Neuron (in vitro differentiated cells): Measurements from ENCODE around the gene ECM1.
A peak's percentile ranks its signal among the peaks of the same experiment; 100 is the strongest.

Experiments
- H2AFZ ChIP-seq: one replicate; pipeline ENCODE4 v1.6.1; 2013; ENCODE audit warnings: low read depth, mild to moderate bottlenecking, inconsistent platforms, low read length, moderate library complexity
- H3K27me3 ChIP-seq: one replicate; pipeline ENCODE4 v1.6.1; 2013; ENCODE audit warnings: low read length; ENCODE audit not compliant: insufficient read depth
- H3K36me3 ChIP-seq: one replicate; pipeline ENCODE4 v1.6.1; 2013; ENCODE audit warnings: low read length; ENCODE audit not compliant: insufficient read depth
- H3K4me1 ChIP-seq: one replicate; pipeline ENCODE4 v1.6.1; 2013; ENCODE audit warnings: low read length; ENCODE audit not compliant: insufficient read depth
- H3K4me3 ChIP-seq: 2 replicates; pipeline ENCODE4 v1.5.1; 2013; ENCODE audit warnings: mild to moderate bottlenecking, low read length, moderate library complexity
- H3K9me3 ChIP-seq: one replicate; pipeline ENCODE4 v1.6.1; 2013; ENCODE audit warnings: low read length

ECM1 gene

DNA sequence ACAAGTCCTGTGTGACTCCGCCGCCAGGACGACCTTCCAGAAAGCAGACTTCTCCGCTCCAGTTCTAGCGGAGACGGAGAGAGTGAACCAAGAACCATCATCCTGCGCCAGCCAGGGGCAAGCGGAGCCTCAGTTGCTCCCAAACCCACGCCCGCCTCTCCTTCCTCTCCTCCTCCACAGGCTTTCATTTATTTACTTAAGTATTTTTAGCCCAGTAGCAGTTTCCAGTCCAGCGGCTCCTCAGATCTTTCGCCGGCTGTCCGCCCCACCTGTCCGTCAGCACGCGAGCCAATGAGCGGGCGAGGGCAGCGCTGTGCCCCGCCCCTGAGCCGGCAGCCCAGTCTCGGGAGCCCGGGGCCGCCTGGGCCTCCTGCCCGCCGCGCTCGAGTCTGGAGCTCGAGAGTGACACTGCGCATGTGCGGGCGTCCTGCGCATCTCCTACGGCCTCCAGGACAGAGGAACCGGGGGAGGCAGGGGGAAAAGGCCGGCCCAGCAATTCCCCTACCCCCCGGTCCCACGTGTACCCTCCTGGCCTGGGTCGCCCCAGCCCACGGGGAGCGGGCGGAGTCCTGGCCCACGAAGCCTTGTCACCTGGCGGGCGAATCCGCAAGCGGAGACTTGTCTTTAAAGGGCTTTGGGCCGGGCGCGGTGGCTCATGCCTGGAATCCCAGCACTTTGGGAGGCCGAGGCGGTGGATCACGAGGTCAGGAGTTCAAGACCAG lies 7.6 kb downstream of the ECM1 start, which contains the start of gene FALEC:
TSS of gene FALEC (plus strand) at position 425 of the 722 bp plus-strand sequence.
- H2AFZ ChIP-seq = peak within 1 kb of the TSS; percentile 63
- peak within 1 kb of the TSS; percentile 60 for H3K4me3 ChIP-seq
- H3K36me3 ChIP-seq = no peaks in the 10 kb centered on the region
- peaks cover 8% of the 10 kb centered on the region for H3K4me1 ChIP-seq
- no peaks in the 10 kb centered on the region for H3K9me3 ChIP-seq
- no peaks in the 10 kb centered on the region for H3K27me3 ChIP-seq

DNA sequence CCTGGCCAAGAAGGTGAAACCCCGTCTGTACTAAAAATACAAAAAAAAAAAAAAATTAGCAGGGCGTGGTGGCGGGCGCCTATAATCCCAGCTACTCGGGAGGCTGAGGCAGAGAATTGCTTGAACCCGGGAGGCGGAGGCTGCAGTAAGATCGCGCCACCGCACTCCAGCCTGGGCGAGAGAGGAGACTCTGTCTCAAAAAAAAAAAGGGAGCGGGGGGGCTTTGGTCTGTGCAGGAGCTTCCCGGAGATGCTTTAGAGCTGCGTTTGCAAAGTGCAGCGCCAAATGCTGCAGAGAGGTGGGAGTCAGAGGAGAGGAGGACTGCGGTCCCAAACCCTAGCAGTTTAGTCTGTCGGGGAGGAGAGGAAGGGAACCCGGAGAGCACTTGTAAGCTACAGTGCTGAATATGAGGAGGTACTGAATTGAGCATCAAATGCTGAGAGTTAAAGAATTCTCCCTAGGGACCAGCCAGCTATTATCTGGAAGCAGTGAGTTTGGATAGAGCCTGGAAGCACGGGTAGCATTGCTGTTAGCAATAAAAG lies 8.2 kb downstream of the ECM1 start:
- Histone ChIP-seq H3K9me3 (no peaks in the 10 kb centered on the region), H3K36me3 (no peaks in the 10 kb centered on the region), H2AFZ (peak overlapping the region; percentile 63), H3K4me3 (peak overlapping the region; percentile 60), H3K27me3 (no peaks in the 10 kb centered on the region), H3K4me1 (peaks cover 8% of the 10 kb centered on the region)

DNA sequence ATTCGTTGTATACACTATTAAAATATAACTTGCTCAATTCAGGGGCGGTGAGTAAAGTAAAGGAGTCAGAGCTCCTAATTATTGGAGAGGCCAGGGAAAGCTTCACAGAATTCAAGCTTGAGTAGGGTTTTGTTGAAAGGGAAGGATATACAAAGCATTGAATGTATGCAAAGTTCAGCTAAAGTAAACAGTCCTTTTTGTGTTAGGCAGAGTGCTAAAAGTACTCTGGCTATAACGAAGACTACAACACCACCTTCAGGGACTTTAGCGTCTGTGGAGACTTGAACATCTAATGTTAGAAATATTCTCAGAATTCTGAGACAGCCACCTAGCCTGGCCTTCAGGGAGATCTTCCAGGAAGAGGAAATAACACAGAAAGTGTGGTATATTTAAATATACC lies 8.7 kb downstream of the ECM1 start:
- no peaks in the 10 kb centered on the region for H3K27me3 ChIP-seq
- peak overlapping the region; percentile 60 for H3K4me3 ChIP-seq
- peak overlapping the region; percentile 63 for H2AFZ ChIP-seq
- H3K4me1 ChIP-seq = peaks cover 8% of the 10 kb centered on the region
- H3K9me3 ChIP-seq = no peaks in the 10 kb centered on the region
- H3K36me3 ChIP-seq = no peaks in the 10 kb centered on the region

DNA sequence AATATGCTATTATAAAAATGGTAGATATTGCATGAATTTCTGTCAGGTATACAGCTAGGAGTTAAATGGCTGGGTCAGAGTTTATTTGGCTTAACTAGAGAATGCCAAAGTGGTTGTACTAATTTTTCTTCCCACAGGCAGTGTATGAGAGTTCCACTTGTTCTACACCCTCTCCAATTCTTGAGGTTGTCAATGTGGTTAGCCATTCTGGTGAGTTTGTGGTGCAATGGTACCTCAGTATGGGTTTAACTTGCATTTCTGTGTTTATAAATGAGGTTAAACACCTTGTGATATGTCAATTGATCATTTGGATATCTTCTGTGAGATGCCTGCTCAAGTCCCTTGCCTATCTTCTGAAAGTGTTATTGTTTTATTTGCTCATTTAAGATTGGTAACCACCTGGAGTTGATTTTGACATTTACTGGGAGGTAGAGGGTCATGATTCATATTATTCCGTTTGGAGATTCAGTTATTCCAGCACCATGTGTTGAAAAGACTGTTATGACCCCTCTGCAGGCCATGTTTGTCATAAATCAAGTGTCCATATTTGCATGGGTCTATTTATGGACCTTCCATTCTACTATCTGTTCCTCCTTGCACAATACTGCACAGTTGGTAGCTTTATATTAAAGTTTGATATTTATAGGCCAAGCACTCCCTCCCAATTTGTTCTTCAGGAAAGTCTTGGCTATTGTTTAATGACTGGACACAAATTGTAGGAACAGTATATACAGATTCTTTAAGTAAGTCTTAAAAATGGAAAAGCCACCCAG lies 13.5 kb downstream of the ECM1 start:
- no peaks in the 10 kb centered on the region for H3K36me3 ChIP-seq
- no peak overlapping the region for H3K4me3 ChIP-seq
- H3K4me1 ChIP-seq = peaks cover 3% of the 10 kb centered on the region
- H3K27me3 ChIP-seq = no peaks in the 10 kb centered on the region
- no peak overlapping the region for H2AFZ ChIP-seq
- no peaks in the 10 kb centered on the region for H3K9me3 ChIP-seq

DNA sequence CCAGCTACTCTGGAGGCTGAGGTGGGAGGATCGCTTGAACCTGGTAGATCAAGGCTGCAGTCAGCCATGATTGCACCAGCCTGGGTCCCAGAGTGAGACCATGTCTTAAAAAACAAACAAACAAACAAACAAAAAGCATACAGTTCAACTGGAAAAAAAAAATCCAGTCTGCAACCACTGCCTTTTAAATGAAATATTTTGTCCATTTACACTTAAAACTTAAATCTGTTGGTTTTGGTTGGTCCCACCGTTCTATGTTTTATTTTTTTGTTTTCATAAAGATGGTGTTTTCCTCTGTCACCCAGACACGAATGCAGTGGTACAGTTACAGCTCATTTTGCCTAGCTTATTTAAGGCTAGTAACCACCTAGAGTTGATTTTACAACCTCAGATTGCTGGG lies 17.4 kb downstream of the ECM1 start:
- no peaks in the 10 kb centered on the region for H3K27me3 ChIP-seq
- no peaks in the 10 kb centered on the region for H3K36me3 ChIP-seq

DNA sequence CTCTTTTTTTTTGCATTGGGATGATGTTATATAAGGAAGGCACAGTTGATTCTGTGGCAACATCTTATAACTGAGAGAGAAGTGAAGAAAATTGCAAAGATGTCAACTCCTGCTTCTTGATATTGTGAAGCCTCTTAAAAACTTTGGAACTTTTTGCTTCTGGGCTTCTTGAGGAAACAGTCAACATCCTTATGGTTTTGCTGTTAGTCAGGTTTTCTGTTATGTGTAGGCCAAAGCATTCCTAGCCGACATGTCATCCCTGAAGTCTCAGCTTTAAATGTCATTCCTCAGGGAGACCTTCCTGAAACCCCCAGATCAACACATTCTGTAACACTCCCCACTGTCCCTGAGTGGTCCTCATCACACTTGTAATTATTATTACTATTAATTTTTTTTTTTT lies 20.3 kb downstream of the ECM1 start:
- Histone ChIP-seq H3K4me3 (no peak overlapping the region), H3K4me1 (peaks cover 9% of the 10 kb centered on the region), H3K9me3 (no peaks in the 10 kb centered on the region), H2AFZ (no peak overlapping the region), H3K27me3 (no peaks in the 10 kb centered on the region), H3K36me3 (no peaks in the 10 kb centered on the region)

More for the DNA sequence above, 17.4 kb downstream of the ECM1 start:
- Histone ChIP-seq H3K9me3 (no peaks in the 10 kb centered on the region), H3K4me1 (no peaks in the 10 kb centered on the region), H3K4me3 (no peak overlapping the region), H2AFZ (no peak overlapping the region)

DNA sequence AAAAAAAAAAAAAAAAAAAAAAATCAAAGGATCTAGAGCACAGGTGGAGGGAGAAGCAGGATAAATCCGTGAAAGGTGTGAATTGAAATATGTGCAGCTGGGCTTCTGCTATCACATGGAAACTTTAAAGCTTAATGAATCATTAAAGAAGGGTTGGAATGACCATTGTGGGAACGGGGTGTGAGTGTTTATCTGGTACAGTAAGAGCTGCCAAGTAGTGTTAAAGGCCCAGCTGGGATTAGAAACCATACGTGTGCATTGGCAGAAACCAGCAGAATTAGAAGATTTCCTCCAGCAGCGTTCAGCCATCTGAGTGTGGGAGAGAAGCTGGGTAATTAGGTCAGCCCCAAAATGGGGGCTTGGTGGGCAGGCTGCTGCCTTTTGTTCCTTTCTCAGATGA lies 21.1 kb downstream of the ECM1 start:
- Histone ChIP-seq H3K9me3 (no peaks in the 10 kb centered on the region), H3K27me3 (no peaks in the 10 kb centered on the region), H3K4me3 (no peak overlapping the region), H2AFZ (no peak overlapping the region), H3K4me1 (peaks cover 9% of the 10 kb centered on the region), H3K36me3 (no peaks in the 10 kb centered on the region)

DNA sequence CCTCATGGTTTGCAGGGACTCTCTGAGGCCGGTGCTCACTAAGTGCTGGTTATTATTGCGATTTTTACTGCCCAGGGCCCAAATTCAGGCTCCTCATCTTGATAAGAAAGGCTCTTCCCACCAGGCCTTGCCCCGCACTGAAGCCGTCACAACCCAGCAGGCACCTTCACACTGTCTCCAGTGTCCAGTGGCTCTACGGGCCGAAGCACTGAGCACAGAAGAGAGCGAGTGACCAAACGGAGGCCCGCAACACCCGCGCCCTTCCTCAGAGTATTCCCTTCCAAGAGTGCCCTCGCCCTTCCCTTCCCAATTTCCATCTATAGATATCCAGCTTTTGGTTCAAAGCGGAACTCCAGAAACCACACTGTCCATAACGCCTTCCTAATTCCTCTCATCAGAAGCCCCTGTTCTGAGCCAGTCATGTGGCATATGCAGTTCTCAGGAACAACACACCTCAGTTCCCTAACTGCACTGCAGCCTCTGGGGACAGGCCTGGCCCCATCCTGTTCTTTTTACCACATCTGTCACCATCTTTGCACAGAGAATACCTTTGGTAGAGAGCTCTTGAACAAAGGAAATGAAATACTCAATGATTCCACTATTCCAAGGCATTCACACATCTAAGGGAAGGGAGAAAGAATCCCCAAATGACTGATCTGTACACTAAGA lies 22.7 kb downstream of the ECM1 start:
- no peak overlapping the region for H2AFZ ChIP-seq
- H3K4me3 ChIP-seq = no peak overlapping the region
- no peaks in the 10 kb centered on the region for H3K27me3 ChIP-seq
- H3K4me1 ChIP-seq = peaks cover 9% of the 10 kb centered on the region
- H3K36me3 ChIP-seq = no peaks in the 10 kb centered on the region
- H3K9me3 ChIP-seq = no peaks in the 10 kb centered on the region

DNA sequence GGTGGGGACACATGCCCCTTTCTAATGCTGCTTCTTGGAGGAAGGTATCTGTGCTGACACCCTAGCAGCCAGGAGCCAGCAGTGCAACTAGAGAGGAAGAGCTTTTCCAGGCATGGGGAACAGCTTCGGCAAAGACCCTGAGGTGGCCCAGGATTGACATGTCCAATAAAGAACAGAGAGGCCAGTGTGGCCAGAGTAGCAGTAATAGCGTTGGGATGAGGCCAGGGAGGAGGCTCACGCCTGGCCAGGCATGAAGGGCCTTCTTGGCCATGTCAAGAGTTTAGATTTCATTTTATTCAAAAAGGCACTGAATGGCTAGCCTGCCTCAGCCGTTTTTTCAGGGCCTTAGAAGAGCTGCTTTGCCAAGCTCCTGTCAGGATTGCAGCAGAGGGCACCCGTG lies 25.0 kb downstream of the ECM1 start:
- Histone ChIP-seq H3K36me3 (no peaks in the 10 kb centered on the region), H3K4me1 (peaks cover 9% of the 10 kb centered on the region), H2AFZ (no peak overlapping the region), H3K4me3 (no peak overlapping the region), H3K27me3 (no peaks in the 10 kb centered on the region), H3K9me3 (no peaks in the 10 kb centered on the region)

DNA sequence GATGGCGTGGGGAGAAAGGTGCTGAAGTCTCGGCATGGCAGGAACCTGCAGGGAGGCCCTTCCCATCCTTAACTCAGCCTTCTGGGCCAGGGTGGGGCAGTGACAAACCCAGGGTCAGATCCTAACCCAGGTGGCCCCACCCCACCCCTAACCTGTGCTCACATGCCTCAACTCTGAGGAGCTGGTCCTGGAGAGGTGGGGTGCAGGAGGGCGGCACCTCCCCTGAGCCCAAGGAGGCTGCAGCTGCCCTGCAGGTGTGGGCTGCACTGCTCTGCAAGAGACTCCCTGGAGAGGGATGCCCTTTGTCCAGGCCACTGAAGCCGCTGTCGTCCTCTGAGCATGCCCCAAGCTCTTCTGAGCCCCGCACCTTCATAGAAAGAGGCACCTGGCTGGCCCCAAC lies 26.1 kb downstream of the ECM1 start:
- Histone ChIP-seq H3K36me3 (no peaks in the 10 kb centered on the region), H2AFZ (no peak overlapping the region), H3K4me1 (peaks cover 9% of the 10 kb centered on the region), H3K27me3 (no peaks in the 10 kb centered on the region), H3K4me3 (no peak overlapping the region), H3K9me3 (no peaks in the 10 kb centered on the region)

DNA sequence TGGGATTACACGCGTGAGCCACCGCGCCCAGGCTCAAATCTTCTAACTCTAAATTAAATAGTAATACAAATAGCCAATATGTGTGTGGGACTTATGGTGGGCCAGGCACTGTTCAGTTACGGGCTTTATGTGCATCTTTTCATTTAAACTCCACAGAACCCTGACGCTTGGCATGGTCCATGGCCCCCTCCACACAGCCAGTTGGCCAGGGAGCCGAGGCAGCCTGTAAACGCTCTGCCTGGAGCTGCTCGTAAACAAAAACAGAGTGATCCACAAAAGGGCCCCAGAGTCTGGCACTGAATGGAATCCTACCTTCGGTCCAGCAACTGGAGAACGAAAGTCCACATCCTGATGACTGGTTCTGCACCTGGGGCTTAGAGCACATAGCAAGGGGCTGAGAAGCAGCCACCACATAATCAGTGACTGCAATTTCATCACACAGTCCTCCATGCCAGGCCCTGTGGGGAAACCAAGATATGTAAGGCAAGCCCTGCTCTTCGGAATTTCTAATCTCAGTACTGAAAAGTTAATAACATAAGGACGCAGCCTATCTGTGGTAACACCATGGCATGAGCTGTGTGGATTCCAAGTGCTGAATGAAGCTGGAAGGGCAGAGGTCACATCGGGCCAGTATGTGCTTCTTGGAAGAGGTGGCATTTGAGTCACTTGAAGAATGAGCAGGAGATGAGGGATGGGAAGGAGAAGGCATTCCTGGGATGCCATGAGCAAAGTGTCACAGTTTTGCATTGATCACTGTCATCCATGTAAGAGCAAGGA lies 27.8 kb downstream of the ECM1 start:
- Histone ChIP-seq H3K4me3 (no peak overlapping the region), H3K27me3 (no peaks in the 10 kb centered on the region), H3K9me3 (no peaks in the 10 kb centered on the region), H3K36me3 (no peaks in the 10 kb centered on the region), H3K4me1 (peaks cover 9% of the 10 kb centered on the region), H2AFZ (no peak overlapping the region)

DNA sequence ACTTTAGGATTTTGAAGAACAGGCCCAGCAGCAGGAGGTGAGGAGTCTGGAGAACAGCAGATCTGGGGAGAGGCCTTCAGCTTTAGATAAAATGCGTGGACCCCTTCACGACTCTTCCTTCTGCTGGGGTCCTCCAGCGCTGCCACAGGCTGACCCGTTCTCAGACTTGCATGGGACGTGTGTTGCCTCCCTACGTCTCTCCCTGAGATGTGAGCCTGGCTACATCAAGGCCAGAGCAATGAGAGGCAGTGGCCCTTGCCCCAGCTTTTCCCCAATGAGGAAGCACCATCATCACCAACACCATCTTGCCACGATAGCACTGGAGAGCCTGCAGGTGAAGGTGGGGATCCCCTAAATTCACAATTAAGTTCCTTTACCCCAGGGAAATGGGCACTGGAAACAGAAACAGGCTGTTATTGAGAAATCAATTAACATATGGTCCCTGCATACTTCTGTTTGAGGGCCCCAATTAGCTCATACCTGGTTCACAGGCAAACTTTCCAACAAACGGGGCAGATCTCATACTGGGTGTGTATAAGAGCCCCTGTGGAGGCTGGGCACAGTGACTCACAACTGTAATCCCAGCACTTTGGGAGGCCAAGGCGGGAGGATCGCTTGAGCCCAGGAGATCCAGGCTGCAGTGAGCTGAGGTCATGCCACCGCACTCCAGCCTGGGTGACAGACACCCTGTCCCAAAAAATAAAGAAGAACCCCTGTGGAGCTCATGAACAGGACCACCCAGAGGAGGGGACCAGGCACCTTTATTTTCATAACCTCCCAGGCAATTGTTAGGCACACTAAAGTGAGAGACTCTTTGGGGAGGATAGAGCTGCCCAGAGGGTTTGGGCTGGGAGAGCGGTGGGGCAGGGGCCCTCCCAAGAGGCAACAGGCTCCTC lies 29.2 kb downstream of the ECM1 start:
- Histone ChIP-seq H3K4me3 (no peak overlapping the region), H3K4me1 (peaks cover 9% of the 10 kb centered on the region), H3K9me3 (no peaks in the 10 kb centered on the region), H3K27me3 (no peaks in the 10 kb centered on the region), H2AFZ (no peak overlapping the region), H3K36me3 (no peaks in the 10 kb centered on the region)
